HG02970 (cell line): Measurements from ENCODE around the gene SYNGR1.

Source experiments
- ATAC-seq: cut with Tn5 transposase; IDR thresholded peaks from one replicate; pipeline ENCODE4 v1.9.1; 2021; ENCODE audit warnings: mild to moderate bottlenecking, moderate library complexity, moderate number of reproducible peaks; ENCODE audit not compliant: unreplicated experiment, low FRiP score

SYNGR1 gene

DNA sequence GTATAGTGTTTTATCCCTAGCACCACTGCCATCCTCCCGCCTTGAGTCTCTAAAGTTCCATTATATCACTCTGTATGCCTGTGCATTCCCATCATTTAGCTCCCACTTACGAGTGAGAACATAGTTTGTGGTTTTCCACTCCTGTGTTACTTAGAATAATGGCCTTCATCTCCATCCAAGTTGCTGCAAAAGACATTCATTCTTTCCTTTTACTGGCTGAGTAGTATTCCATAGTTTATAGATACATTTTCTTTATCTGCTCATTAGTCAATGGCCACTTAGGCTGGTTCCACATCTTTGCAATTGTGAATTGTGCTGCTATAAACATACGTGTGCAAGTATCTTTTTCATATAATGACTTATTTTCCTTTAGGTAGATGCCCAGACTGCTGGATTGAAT lies 74.2 kb downstream of the SYNGR1 start:
- no peak for ATAC-seq

DNA sequence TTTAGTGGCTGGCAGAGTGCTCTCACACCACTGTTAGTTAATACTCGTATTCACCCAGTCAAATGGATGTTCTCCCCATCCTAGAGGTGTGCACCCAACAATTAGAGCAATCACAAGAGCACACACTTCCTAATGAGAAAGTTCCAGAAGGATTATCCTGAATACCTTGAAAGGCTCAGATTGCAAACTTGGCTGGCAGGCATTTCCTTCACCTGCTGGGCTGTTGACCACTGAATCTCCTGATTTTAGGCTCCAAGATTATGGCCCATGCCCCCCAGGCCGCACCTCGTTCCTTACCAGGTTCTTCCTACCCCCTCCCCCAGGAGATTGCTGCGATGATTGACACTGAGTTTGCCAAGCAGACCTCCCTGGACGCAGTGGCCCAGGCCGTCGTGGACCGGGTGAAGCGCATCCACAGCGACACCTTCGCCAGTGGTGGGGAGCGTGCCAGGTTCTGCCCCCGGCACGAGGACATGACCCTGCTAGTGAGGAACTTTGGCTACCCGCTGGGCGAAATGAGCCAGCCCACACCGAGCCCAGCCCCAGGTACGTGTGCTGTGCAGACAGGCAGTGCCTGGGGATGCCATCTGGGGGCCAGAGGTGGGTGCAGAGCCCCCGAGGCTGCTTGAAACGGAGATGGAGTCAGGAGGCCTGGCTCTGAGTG lies 76.7 kb downstream of the SYNGR1 start:
- no peak for ATAC-seq

DNA sequence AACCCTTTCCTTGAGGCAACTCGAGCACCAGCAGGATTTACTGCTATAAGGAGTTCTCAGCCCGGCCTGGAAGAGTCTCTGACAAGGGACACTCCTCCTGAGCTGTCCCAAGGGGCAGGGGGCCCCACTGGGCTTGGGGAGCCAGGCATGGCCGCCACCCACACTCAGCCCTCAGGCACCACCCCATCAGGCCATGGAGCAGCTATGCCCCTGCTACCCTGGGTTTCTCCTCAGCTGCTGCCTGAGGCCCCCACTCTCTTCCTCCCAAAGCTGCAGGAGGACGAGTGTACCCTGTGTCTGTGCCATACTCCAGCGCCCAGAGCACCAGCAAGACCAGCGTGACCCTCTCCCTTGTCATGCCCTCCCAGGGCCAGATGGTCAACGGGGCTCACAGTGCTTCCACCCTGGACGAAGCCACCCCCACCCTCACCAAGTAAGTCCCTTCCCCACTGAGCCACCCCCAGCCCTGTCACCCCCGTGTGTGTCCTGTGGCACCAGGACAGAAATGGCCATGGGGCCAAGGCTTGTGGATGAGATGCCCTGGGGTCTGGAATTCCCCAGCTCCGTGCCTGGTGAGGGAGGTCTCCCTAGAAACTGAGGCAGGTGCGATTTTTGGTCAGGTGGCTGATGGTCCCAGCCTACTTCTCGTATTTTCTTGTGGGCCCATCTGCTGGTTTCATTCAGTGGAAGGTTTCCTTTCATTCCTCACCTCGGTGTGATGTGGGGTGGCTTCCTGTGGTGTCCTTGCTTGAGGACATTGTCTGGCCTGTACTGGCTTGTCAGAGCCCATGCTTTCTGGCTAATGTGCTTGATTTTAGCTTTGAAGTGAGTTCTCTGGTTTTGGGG lies 78.2 kb downstream of the SYNGR1 start:
- no peak for ATAC-seq

DNA sequence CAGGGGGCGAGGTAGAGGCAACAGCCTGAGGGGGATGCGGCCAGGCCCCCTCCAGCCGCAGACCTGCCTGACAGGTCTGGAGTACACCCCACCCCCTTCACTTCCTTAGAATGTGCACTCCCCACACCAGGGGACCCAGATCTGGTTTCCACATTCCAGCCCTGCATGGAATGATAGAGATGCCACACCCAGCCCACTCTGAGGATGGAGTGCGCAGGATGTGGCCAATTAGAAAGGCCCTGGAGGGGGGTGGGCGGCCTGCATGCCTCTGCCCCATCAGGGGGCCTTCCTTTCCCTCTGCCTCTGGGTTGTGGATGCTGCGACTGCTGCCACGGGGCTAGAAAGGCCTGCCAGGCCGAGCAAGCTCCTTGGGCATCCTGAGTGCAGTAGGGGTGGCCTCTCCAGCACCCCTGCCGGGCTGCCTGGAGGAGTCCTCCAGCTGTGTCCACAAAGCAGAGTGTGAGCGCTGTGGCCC lies 78.8 kb downstream of the SYNGR1 start:
- ATAC-seq: no peak

DNA sequence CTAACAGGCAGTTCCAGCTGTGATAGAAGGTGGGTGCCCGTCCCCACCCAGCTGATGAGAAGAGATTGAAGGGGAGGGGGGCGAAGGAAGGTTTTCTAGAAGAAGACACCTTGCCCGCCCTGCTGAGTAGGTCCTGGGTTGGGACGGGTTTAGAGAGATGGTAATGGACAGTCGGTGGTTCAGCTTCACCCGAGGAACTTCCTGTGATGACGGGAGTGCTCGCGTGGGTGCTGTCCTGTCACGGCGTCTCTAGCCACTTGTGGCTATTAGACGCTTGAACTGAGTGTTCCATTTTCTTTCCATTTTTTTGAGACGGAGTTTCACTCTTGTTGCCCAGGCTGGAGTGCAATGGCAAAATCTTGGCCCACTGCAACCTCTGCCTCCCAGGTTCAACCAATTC lies 79.4 kb downstream of the SYNGR1 start:
- no peak for ATAC-seq

DNA sequence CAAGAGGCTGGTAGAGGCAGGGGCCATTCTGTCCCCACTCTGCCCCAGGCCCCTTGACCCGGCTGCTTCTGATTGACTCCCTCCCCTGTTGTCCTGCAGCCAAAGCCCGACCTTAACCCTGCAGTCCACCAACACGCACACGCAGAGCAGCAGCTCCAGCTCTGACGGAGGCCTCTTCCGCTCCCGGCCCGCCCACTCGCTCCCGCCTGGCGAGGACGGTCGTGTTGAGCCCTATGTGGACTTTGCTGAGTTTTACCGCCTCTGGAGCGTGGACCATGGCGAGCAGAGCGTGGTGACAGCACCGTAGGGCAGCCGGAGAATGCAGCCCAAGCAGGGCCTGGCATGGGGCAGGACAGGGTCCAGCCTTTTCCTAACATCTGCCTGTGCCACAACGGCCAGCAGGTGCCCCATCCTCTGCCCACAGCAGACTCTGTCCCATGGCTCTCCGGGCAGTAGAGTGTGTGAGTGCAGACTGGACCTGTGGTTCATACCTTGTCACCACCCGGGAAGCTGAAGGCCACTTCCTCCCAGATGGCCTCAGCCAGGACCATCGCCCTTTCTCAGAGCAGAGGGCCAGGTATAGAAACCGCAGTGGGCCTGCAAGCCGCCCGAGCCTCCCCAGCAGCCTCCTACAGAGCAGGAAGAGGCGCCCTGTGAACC lies 80.3 kb downstream of the SYNGR1 start:
- ATAC-seq: no peak

DNA sequence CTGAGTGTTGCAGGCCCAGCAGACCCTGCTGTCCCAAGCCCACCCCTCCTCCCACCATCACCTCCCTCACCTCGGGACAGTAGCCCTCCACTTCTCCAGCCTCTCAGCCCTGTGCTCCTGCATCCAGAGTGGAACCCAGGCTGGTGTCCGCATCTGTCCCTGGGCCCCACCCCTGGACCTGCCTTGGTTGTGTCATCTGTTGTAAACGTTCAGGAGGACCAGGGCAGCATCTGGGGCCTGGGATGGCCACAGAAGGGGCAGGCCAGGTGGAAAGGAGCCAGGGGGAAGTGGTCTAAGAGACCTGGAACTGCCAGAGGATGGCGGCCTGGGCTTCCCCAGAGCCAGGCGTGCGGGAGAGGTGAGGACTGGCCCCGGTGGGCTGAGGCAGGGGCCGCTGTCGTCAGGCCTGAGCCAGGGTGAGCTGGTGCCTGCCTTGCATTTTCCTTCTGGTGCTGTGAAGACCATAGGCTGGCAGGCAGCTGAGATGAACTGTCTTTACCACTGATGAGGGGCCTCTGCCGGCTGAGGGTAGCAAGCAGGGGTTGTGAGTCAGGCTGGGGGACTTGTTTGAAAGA lies 80.9 kb downstream of the SYNGR1 start:
- ATAC-seq: no peak

DNA sequence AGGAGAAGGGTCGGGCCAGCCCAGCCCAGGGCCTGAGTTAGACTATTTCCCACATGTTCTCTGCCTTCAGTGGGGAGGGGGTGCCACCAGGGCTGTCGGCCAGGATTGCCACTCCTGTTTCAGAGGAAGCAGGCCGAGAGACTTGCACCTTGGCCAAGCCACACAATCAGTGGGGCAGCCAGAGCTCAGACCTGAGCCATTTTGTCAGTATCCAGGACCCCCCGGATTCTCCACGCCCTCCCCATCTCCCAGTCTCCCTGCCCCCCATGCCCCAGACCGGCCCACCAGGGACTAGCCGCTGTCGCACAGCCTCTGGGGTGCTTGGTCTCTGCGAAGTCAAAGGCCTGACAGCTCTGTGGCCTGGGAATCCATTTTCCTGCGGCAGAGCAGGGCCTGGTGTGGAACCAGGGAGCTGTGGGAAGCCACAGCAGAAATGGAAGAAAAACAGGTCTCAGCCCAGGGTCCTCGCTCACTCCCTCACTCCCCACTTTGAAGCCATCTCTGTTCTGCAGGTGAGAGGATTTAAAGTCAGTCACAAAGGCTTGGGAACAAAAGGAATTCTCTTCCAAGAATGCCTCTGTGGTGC lies 81.5 kb downstream of the SYNGR1 start:
- no peak for ATAC-seq

DNA sequence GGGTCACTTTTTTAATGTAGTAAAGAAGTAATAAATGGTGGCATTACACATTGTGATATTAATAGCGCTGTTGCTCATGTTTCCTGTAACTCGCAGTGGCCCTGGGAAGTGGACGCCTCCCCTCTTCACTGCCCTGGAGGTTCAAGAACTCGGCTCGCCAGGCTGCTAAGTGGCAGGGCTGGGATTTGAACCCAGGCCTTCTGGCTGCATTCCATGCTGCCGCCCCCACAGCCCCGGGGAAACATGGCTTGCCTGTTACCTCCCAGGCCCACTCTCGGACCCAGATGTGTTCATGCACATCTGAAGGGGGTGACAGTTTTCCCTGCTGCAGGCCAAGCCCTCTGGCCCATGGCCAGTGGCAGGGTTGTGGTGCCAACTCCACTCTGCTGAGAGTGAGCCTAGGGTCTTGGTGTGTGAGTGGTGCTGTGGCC lies 82.0 kb downstream of the SYNGR1 start:
- ATAC-seq: no peak

DNA sequence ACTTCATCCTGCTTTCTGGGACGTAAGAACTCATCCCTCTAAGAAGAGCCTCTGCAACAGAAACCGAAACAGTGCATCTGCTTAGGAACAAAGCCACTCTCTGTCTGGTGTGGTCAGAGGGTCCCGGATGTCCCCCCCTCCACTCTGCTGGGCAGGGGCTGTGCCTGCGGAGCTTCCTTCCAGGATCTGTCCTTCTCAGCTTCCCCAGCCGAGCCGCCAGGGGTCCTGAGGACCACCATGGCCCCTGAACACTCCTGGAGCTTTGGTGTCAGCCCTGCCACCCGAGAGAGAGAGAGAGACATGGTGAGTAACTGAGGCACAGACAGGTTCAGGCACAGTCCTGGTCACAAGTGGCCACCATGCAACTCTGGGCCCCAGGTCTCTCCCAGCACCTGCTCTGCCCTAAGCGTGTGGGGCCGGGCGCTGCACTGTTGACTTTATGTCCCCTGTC lies 82.6 kb downstream of the SYNGR1 start:
- ATAC-seq: no peak

DNA sequence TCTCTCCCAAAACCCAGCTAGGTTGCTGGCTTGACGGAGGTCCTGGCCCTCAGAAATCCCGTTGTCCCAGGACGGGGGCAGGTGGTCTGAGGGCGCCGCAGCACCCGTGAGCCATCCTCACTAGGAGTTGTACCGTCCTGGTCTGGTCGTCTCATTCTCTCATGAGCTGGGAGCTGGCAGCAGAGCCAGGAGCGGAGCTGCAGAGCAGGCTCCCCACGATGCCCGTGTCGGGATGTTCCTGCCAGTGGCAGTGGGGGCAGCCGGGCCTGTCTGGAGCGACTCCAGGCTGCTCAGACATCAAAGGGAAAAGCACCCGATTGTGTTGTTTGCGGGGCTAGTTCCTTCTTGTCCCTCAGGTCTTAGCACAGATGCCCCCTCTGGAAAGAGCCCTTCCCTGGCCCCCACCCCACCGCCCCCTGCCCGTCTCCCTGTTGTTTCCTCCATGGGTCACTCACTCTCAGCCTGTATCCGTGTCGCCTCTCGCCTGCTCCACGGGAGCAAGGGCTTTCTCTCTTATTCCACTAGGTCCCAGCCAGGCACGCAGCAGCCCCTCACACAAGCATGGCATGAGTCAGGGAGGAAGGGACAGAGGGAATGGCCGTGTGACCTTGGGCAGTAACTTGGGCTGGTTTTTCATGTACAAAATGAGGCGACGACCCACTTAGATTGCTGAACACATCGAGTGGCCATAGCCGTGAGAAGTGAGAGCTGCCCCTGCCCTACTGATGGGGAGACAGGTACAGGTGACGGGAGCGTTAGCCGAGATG lies 83.9 kb downstream of the SYNGR1 start:
- ATAC-seq: no peak

DNA sequence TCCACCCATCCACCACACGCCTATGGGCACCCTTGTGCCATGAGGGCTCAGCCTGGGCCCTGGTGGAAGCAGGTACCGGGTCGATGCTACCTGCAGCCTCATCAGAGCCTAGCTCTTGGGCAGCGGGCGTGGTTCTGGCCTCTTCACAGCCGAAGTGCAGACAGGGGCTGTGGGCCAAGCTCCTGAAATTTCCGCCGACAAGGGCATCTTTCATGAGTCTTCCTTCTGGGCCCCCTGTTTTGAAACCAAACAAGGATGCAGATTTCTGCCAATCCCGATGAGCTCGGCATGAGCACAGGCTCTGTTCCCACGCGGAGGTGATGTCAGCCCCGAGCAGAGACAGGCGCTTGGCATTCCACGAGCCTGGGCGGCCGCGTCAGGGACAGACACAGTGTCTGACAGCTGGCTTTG lies 84.5 kb downstream of the SYNGR1 start:
- no peak for ATAC-seq

DNA sequence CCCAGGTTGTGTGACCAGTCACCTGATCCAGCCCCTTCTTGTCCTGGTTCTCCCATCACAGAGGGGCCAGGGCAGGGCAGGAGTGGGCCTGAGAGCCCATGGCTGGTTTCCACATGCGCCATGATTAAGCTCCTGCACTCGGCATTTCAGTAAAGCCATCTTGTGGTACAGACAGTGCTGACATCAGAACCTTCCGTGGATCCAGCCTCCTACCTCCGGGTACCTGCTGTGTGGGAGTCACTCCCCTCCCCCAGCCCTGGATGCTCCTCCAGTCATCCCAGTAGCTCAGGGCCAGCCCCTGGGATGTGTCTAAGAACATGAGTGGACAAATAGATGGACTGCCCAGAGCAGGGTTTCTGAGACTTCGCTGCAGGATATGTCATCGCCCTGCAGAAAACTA lies 84.9 kb downstream of the SYNGR1 start:
- no peak for ATAC-seq
